ENCODE results near the gene PLEKHG2.

The PLEKHG2 gene, protein sequence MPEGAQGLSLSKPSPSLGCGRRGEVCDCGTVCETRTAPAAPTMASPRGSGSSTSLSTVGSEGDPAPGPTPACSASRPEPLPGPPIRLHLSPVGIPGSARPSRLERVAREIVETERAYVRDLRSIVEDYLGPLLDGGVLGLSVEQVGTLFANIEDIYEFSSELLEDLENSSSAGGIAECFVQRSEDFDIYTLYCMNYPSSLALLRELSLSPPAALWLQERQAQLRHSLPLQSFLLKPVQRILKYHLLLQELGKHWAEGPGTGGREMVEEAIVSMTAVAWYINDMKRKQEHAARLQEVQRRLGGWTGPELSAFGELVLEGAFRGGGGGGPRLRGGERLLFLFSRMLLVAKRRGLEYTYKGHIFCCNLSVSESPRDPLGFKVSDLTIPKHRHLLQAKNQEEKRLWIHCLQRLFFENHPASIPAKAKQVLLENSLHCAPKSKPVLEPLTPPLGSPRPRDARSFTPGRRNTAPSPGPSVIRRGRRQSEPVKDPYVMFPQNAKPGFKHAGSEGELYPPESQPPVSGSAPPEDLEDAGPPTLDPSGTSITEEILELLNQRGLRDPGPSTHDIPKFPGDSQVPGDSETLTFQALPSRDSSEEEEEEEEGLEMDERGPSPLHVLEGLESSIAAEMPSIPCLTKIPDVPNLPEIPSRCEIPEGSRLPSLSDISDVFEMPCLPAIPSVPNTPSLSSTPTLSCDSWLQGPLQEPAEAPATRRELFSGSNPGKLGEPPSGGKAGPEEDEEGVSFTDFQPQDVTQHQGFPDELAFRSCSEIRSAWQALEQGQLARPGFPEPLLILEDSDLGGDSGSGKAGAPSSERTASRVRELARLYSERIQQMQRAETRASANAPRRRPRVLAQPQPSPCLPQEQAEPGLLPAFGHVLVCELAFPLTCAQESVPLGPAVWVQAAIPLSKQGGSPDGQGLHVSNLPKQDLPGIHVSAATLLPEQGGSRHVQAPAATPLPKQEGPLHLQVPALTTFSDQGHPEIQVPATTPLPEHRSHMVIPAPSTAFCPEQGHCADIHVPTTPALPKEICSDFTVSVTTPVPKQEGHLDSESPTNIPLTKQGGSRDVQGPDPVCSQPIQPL (N-terminal part only)

DNA sequence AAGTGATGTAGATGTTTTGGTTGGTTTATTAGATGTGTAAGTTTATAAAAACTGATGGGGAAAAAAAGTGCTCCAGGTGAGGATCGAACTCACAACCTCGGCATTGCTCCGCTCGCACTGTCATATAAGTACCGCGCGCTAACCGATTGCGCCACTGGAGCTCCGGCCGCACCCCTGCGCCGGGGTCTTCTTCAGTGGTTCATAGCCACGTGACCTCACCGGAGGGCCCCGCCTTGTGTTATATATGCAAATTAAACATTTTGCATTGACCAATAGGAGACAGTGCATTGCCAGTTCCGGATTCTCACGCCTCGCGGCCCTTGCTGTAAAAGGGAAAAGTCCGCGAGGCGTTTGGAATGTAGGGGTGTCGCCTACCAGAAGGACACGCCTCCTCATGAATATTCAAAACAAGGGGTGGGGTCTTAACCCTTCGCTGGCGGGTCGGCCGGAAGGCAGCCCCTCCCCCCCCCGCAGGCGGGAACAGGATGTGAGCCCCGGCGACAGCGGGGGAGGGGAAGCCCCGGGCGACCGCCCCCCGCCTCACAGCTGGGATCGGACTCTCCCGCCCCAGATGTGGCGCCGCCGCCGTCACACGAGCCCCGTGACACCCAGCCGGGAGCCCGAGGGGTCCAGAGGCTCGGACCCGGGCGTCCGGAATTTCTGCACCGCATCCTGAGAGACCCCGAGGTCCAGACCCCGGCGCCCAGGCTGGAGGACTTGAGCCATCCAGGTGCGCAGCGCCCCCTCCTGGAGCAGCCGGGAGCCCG is at the start of gene PLEKHG2:
PLEKHG2 (plus strand) TSS at position 570 of the 767 bp plus-strand sequence. CDS start 1,418 bp downstream, outside the sequence.
- H3K4me1 ChIP-seq (ENCODE audit: control insufficient read depth in 1 of 2, insufficient read depth in 2 of 2, low read length in 2 of 2): peaks cover 0 to 43% of the 10 kb centered on the region in 2 donors
- no peaks in the 10 kb centered on the region for H3K27me3 ChIP-seq (ENCODE audit: low read depth, low read length)
- no peaks in the 10 kb centered on the region for H3K9me3 ChIP-seq (ENCODE audit: control insufficient read depth in 1 of 2, low read length in 2 of 2)
- H3K36me3 ChIP-seq (ENCODE audit: control insufficient read depth in 1 of 2, insufficient read depth in 2 of 2, low read length in 2 of 2): peaks cover 16 to 17% of the 10 kb centered on the region in 2 donors
- peak within 1 kb of the TSS; percentile 99 for H3K27ac ChIP-seq (ENCODE audit: low read length)
- peak within 1 kb of the TSS; percentile 73 to 81 for H3K4me3 ChIP-seq (ENCODE audit: low read depth in 1 of 2, low read length in 2 of 2)

DNA sequence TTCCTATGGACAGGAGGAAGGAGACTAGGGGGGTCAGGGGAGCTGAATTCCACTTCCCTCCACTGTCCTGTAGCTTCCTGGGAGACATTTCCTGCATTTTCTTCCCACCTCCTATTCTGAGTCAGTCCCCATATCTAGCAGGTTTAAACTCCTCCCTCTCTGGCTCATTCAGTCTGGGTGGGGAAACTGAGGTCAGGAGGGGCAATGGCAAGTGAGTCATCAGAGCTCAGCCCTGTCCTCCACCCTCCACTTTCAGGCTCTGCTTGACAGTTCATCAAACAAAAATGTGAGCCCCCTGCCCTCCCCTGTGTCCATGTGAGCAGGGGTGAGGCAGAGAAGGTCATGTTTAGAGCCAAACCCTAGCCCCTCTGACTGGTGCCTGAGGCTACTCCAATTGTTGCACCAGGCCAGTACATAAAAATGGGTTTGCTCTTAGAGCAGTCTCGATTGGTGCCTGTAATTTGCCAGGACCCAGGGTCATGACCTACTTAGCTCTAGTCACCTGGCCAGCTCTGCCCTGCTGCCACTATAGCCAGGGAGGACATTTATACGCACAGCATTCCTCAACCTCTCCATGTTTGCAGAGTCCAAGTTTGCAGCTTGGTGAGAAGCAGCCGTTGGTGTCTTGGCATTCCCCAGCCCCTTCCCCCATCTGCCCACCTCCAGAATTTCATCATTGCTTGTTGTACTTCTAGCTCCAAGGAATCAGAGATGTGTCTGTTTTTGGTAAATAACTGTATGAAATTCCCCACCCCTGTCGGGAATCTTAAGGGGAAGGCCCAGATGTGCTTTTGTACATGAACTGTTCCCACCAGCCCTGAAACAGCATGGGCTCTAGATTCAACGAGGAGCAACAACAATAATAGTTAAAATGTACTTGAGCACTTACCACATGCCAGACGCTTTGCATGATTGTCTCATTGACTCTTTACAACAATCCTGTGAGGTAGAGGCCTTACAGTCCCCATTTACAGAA is 49.5 kb upstream of the PLEKHG2 start:
- Histone ChIP-seq H3K27me3 (ENCODE audit: low read depth, low read length) (no peaks in the 10 kb centered on the region), H3K27ac (ENCODE audit: low read length) (peak overlapping the region; percentile 73), H3K4me3 (ENCODE audit: low read depth in 1 of 2, low read length in 2 of 2) (no peak overlapping the region), H3K36me3 (ENCODE audit: control insufficient read depth in 1 of 2, insufficient read depth in 2 of 2, low read length in 2 of 2) (peaks cover 39 to 61% of the 10 kb centered on the region in 2 donors), H3K4me1 (ENCODE audit: control insufficient read depth in 1 of 2, insufficient read depth in 2 of 2, low read length in 2 of 2) (peaks cover 7 to 11% of the 10 kb centered on the region in 2 donors), H3K9me3 (ENCODE audit: control insufficient read depth in 1 of 2, low read length in 2 of 2) (no peaks in the 10 kb centered on the region)

DNA sequence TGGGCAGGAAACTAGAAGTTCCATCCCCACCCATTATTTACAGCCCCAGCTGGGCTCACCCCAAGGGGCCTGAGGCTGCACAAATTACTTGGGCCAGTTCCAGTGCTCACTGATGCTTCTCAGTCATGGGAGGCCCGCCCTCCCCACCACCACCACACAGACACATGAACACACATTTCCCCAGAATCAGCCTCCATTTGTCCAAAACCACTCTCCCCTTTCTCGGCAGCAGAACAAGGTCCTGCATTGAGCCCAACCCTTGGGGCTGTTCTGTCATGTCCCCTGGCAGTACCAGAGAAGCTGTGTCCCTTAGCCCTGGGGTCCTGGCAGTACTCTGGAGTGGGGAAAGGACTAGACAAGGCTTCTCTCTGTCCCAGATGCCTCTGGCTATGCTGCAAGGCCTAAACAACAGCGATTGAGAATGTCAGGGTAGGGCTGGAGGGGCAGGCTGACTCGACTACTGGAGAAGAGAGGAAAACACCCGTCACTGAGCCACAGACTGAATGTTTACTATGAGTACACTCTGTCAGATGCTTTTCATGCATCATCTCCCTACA is 48.5 kb upstream of the PLEKHG2 start:
- no peaks in the 10 kb centered on the region for H3K9me3 ChIP-seq (ENCODE audit: control insufficient read depth in 1 of 2, low read length in 2 of 2)
- peak overlapping the region; percentile 78 for H3K27ac ChIP-seq (ENCODE audit: low read length)
- H3K36me3 ChIP-seq (ENCODE audit: control insufficient read depth in 1 of 2, insufficient read depth in 2 of 2, low read length in 2 of 2): peaks cover 34 to 61% of the 10 kb centered on the region in 2 donors
- H3K27me3 ChIP-seq (ENCODE audit: low read depth, low read length): no peaks in the 10 kb centered on the region
- no peak overlapping the region for H3K4me3 ChIP-seq (ENCODE audit: low read depth in 1 of 2, low read length in 2 of 2)
- H3K4me1 ChIP-seq (ENCODE audit: control insufficient read depth in 1 of 2, insufficient read depth in 2 of 2, low read length in 2 of 2): peaks cover 11% of the 10 kb centered on the region in 2 donors

DNA sequence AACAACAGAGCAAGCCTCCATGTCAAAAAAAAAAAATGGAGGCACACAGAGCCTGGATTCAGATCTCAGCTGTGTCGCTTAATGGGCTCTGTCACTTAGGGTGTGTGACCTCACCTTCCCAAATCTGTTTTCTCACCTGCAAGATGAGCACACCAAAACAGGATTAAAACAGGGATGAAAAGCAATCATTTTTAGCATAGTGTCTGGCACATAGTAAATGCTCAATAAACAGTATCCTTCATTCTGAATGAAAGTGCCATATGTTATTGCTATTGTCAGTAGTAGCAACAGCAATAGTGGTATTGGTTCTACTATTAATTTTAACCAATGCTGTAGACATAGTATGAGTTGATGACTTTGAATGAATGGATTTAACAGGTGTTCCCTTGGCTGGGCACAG is 46.9 kb upstream of the PLEKHG2 start:
- no peaks in the 10 kb centered on the region for H3K27me3 ChIP-seq (ENCODE audit: low read depth, low read length)
- H3K4me3 ChIP-seq (ENCODE audit: low read depth in 1 of 2, low read length in 2 of 2): no peak overlapping the region
- no peaks in the 10 kb centered on the region for H3K9me3 ChIP-seq (ENCODE audit: control insufficient read depth in 1 of 2, low read length in 2 of 2)
- H3K27ac ChIP-seq (ENCODE audit: low read length): no peak overlapping the region
- peaks cover 11% of the 10 kb centered on the region in 2 donors for H3K4me1 ChIP-seq (ENCODE audit: control insufficient read depth in 1 of 2, insufficient read depth in 2 of 2, low read length in 2 of 2)
- H3K36me3 ChIP-seq (ENCODE audit: control insufficient read depth in 1 of 2, insufficient read depth in 2 of 2, low read length in 2 of 2): peaks cover 38 to 64% of the 10 kb centered on the region in 2 donors

DNA sequence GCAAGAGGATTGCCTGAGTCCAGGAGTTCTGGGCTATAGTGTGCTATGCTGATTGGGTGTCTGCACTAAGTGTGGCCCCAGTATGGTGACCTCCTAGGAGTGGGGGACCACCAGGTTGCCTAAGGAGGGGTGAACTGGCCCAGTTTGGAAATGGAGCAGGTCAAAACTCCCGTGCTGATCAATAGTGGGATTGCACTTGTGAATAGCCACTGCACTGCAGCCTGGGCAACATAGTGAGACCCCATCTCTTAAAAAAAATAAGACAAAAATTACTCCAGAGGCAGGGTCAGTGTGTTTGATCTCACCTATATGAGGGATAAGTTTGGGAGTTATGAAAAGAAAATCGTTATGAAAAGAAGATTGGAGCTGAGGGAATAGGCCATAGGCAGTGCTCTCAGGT is 43.3 kb upstream of the PLEKHG2 start:
- peaks cover 32 to 50% of the 10 kb centered on the region in 2 donors for H3K36me3 ChIP-seq (ENCODE audit: control insufficient read depth in 1 of 2, insufficient read depth in 2 of 2, low read length in 2 of 2)
- H3K4me1 ChIP-seq (ENCODE audit: control insufficient read depth in 1 of 2, insufficient read depth in 2 of 2, low read length in 2 of 2): peaks cover 8 to 28% of the 10 kb centered on the region in 2 donors
- H3K9me3 ChIP-seq (ENCODE audit: control insufficient read depth in 1 of 2, low read length in 2 of 2): no peaks in the 10 kb centered on the region
- H3K27ac ChIP-seq (ENCODE audit: low read length): no peak overlapping the region
- H3K4me3 ChIP-seq (ENCODE audit: low read depth in 1 of 2, low read length in 2 of 2): no peak overlapping the region
- no peaks in the 10 kb centered on the region for H3K27me3 ChIP-seq (ENCODE audit: low read depth, low read length)

DNA sequence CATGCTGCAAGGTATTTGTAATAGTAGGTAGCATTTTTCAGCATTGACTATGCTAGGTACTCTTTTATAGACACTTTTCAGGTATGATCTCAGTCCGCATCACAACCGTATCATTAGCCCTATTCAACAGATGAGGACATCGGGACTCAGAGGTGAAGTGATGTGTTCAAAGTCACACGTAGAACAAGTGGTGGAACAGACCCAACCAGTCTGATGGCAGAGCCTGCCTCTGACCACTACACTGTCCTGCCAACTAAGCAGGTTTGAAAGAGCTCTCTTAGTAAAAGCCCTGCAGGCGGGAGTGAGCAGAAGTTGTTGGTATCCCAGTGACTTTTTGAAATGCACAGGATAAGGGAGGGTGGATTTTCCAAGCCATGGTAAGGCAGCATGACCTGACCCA is 41.7 kb upstream of the PLEKHG2 start:
- H3K27me3 ChIP-seq (ENCODE audit: low read depth, low read length): no peaks in the 10 kb centered on the region
- H3K4me1 ChIP-seq (ENCODE audit: control insufficient read depth in 1 of 2, insufficient read depth in 2 of 2, low read length in 2 of 2): peaks cover 8 to 25% of the 10 kb centered on the region in 2 donors
- H3K36me3 ChIP-seq (ENCODE audit: control insufficient read depth in 1 of 2, insufficient read depth in 2 of 2, low read length in 2 of 2): peaks cover 33 to 51% of the 10 kb centered on the region in 2 donors
- no peak overlapping the region for H3K4me3 ChIP-seq (ENCODE audit: low read depth in 1 of 2, low read length in 2 of 2)
- H3K27ac ChIP-seq (ENCODE audit: low read length): no peak overlapping the region
- no peaks in the 10 kb centered on the region for H3K9me3 ChIP-seq (ENCODE audit: control insufficient read depth in 1 of 2, low read length in 2 of 2)

DNA sequence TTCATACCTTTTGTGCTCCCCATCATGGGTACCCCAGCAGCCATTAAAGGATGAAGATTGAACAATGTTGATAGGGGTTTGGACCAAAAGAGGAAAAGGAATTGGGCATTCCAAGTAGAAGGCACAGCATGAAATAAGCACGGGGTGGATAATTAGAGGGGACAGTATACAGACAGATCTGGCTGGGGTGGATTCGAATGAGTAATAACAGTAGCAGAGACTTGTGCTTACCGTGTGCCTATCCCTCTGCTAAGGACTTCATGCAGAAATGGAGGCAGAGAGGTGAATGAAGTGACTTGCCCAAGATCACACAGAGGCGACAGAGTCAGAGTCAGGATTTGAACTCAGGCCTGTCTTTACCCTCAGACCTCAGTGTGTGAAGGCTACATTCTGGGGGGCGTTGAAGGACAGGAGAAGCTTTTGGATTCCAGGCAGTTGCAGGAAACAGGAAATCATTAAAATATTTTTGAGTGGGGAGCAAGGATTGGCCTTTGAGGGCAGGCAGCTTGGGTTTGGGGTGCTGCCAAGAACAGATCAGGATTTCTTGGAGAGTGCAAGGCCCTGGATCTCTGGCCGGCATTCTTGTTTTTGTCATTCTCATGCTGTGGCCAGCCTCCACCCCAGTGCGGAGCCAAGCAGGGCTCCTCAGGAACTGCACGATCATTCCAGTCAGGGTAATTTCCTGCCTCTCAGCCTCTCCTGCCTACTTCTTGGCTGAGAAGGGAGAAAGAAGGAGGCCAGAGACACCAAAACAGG is 40.2 kb upstream of the PLEKHG2 start:
- peak overlapping the region in 1 of 2 donors; percentile 37 for H3K4me3 ChIP-seq (ENCODE audit: low read depth in 1 of 2, low read length in 2 of 2)
- peaks cover 8 to 25% of the 10 kb centered on the region in 2 donors for H3K4me1 ChIP-seq (ENCODE audit: control insufficient read depth in 1 of 2, insufficient read depth in 2 of 2, low read length in 2 of 2)
- H3K9me3 ChIP-seq (ENCODE audit: control insufficient read depth in 1 of 2, low read length in 2 of 2): no peaks in the 10 kb centered on the region
- peaks cover 47 to 62% of the 10 kb centered on the region in 2 donors for H3K36me3 ChIP-seq (ENCODE audit: control insufficient read depth in 1 of 2, insufficient read depth in 2 of 2, low read length in 2 of 2)
- H3K27me3 ChIP-seq (ENCODE audit: low read depth, low read length): no peaks in the 10 kb centered on the region
- H3K27ac ChIP-seq (ENCODE audit: low read length): peak overlapping the region; percentile 84

DNA sequence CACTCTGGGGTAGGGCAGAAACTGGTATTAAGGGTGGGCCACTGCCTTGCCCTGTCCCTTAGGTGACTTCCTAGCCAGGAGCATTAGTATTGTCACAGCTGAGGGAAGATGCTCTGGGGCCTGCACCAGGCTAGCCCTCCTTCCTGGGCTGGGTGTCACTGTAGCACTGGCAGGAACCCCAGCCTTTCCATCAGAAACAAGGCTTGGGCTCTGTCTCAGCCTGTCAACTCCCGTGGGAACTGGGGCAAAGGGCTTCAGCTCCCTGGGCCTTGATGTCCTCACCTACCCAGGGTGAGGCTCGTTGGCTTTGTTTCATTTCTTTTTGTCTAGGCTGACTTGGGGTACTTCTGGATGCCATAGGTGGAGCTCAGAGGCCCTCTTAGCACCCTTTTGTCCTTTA is 39.5 kb upstream of the PLEKHG2 start:
- Histone ChIP-seq H3K4me3 (ENCODE audit: low read depth in 1 of 2, low read length in 2 of 2) (peak overlapping the region in 1 of 2 donors; percentile 37), H3K4me1 (ENCODE audit: control insufficient read depth in 1 of 2, insufficient read depth in 2 of 2, low read length in 2 of 2) (peaks cover 8 to 25% of the 10 kb centered on the region in 2 donors), H3K9me3 (ENCODE audit: control insufficient read depth in 1 of 2, low read length in 2 of 2) (no peaks in the 10 kb centered on the region), H3K27ac (ENCODE audit: low read length) (peak overlapping the region; percentile 84), H3K36me3 (ENCODE audit: control insufficient read depth in 1 of 2, insufficient read depth in 2 of 2, low read length in 2 of 2) (peaks cover 54 to 65% of the 10 kb centered on the region in 2 donors), H3K27me3 (ENCODE audit: low read depth, low read length) (no peaks in the 10 kb centered on the region)

DNA sequence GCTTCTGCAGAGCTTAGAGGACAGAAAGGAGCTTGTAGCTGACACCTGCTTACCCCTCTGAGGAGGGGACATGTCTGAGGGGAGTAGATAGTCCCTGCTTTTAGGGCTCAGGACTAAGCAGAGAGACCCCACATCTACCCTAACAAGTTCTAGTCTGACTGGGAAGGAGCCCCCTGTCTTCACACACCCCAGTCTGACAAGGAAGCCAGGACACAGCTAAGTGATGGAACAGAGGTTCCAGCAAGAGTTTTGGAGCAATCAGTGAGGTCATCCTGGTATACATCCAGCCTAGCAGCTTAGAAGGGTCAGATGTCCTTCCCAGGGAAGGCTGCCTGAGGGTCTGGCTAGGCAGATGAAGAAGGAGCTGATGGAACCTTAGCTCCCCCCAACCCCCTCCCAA is 36.5 kb upstream of the PLEKHG2 start:
- no peaks in the 10 kb centered on the region for H3K27me3 ChIP-seq (ENCODE audit: low read depth, low read length)
- no peak overlapping the region for H3K4me3 ChIP-seq (ENCODE audit: low read depth in 1 of 2, low read length in 2 of 2)
- H3K4me1 ChIP-seq (ENCODE audit: control insufficient read depth in 1 of 2, insufficient read depth in 2 of 2, low read length in 2 of 2): peaks cover 8 to 25% of the 10 kb centered on the region in 2 donors
- H3K9me3 ChIP-seq (ENCODE audit: control insufficient read depth in 1 of 2, low read length in 2 of 2): no peaks in the 10 kb centered on the region
- peaks cover 58 to 68% of the 10 kb centered on the region in 2 donors for H3K36me3 ChIP-seq (ENCODE audit: control insufficient read depth in 1 of 2, insufficient read depth in 2 of 2, low read length in 2 of 2)
- no peak overlapping the region for H3K27ac ChIP-seq (ENCODE audit: low read length)
